Caco-2 (cell line): ENCODE results near the gene NRF1. TPM values are rescaled to one million over a fixed set of nuclear protein-coding genes. Genes with fewer than 3 reads are reported as not detected.

ENCODE experiments used
- BruUV-seq: library from RNA; stranded (reverse); fragments of 400-500 nt; replicated peaks from 2 replicates; lab custom pipeline; 2021; lab: Mats Ljungman, UMichigan
- CTCF ChIA-PET: fragments of 300-600 bp; sonication (Branson Sonifier 250); formaldehyde crosslinking; loops from one replicate; lab custom pipeline; 2022; ENCODE audit warnings: antibody characterized with exemption; lab: Charles Lee
- POLR2A ChIA-PET: fragments of 300-600 bp; sonication (Branson Sonifier 250); formaldehyde crosslinking; loops from one replicate; lab custom pipeline; 2022; ENCODE audit warnings: antibody characterized with exemption; lab: Charles Lee
- DNase-seq, 2 experiments: peaks; one replicate each; pipeline versions ENCODE4 v3.0.0 to v3.0.0-alpha.2; 2020 to 2022
- H3K27me3 ChIP-seq: replicated peaks from 2 replicates; pipeline ENCODE4 v1.6.0; 2011; ENCODE audit warnings: low read length; ENCODE audit not compliant: control insufficient read depth, insufficient read depth
- H3K36me3 ChIP-seq: 2 replicates; pipeline ENCODE4 v1.5.1; 2011; ENCODE audit warnings: low read length; ENCODE audit not compliant: control insufficient read depth, insufficient read depth
- H3K4me1 ChIP-seq: fragments of 250-450 bp; sonication (Bioruptor Pico); 2 replicates; pipeline ENCODE4 v1.5.1; 2020; ENCODE audit warnings: mild to moderate bottlenecking
- H3K4me3 ChIP-seq: 2 replicates; pipeline ENCODE4 v1.5.1; 2011; ENCODE audit warnings: low read depth, mild to moderate bottlenecking, control low read depth, low read length
- H3K9me3 ChIP-seq: fragments of 250-450 bp; sonication (Bioruptor Pico); 2 replicates; pipeline ENCODE4 v1.5.1; 2020; ENCODE audit warnings: mild to moderate bottlenecking, moderate library complexity
- H3K27ac Mint-ChIP-seq: one replicate; pipeline ENCODE4 v1.8.0; 2022; ENCODE audit warnings: mixed read lengths; ENCODE audit not compliant: unreplicated experiment
- H3K27me3 Mint-ChIP-seq: one replicate; pipeline ENCODE4 v1.8.0; 2022; ENCODE audit warnings: mixed read lengths; ENCODE audit not compliant: insufficient read depth, unreplicated experiment
- H3K36me3 Mint-ChIP-seq: one replicate; pipeline ENCODE4 v1.8.0; 2022; ENCODE audit warnings: mild to moderate bottlenecking, mixed read lengths; ENCODE audit not compliant: insufficient read depth, unreplicated experiment
- H3K4me1 Mint-ChIP-seq: one replicate; pipeline ENCODE4 v1.8.0; 2022; ENCODE audit warnings: low read depth, mixed read lengths; ENCODE audit not compliant: unreplicated experiment
- H3K4me3 Mint-ChIP-seq: one replicate; pipeline ENCODE4 v1.8.0; 2022; ENCODE audit warnings: mild to moderate bottlenecking, moderate library complexity, mixed read lengths; ENCODE audit not compliant: unreplicated experiment
- H3K9me3 Mint-ChIP-seq: one replicate; pipeline ENCODE4 v1.8.0; 2022; ENCODE audit warnings: mixed read lengths; ENCODE audit not compliant: unreplicated experiment
- intact Hi-C: fragments of 100-400 bp; cut with micrococcal nuclease; formaldehyde crosslinking; loops from one replicate; pipeline ENCODE4 v1.10.0; 2022; ENCODE audit not compliant: unreplicated experiment
- total RNA-seq: library from RNA; stranded (reverse); gene quantifications from 2 replicates; pipeline ENCODE4 v1.2.3, GENCODE V29; 2022
- TF ChIP-seq, protein P1 (sequence below), 2 experiments: fragments of 200-600 bp in 1 of 2; IDR thresholded peaks; 1 replicate in 1 of 2; 2 replicates in 1 of 2; pipeline versions ENCODE4 v1.5.1 to v1.8.0; 2011 to 2022; ENCODE audit warnings: antibody characterized with exemption in 1 of 2, control low read depth in 1 of 2, inconsistent platforms in 1 of 2, low read depth in 1 of 2, low read length in 1 of 2, mild to moderate bottlenecking in 1 of 2, moderate library complexity in 1 of 2; ENCODE audit not compliant: insufficient read depth in 1 of 2, severe bottlenecking in 1 of 2, unreplicated experiment in 1 of 2

The NRF1 gene
- total RNA-seq, 1 experiment from 2014 or later = 22.5 TPM

GRCh38 chr7:129796186-129796775, 184.8 kb downstream of the NRF1 start:
- Mint-ChIP-seq H3K4me3 (no peak overlapping the region), H3K4me1 (no peaks in the 10 kb centered on the region), H3K27me3 (no peaks in the 10 kb centered on the region), H3K9me3 (no peaks in the 10 kb centered on the region), H3K27ac (no peak overlapping the region), H3K36me3 (no peaks in the 10 kb centered on the region)
- POLR2A ChIA-PET = no interaction called here
- CTCF ChIA-PET = no interaction called here
- DNase-seq = no peak
- TF ChIP-seq, protein P1, sequence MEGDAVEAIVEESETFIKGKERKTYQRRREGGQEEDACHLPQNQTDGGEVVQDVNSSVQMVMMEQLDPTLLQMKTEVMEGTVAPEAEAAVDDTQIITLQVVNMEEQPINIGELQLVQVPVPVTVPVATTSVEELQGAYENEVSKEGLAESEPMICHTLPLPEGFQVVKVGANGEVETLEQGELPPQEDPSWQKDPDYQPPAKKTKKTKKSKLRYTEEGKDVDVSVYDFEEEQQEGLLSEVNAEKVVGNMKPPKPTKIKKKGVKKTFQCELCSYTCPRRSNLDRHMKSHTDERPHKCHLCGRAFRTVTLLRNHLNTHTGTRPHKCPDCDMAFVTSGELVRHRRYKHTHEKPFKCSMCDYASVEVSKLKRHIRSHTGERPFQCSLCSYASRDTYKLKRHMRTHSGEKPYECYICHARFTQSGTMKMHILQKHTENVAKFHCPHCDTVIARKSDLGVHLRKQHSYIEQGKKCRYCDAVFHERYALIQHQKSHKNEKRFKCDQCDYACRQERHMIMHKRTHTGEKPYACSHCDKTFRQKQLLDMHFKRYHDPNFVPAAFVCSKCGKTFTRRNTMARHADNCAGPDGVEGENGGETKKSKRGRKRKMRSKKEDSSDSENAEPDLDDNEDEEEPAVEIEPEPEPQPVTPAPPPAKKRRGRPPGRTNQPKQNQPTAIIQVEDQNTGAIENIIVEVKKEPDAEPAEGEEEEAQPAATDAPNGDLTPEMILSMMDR (IDR thresholded peaks at IDR 0.05; ENCODE audit: insufficient read depth in 1 of 2, low read depth in 1 of 2, low read length in 1 of 2, severe bottlenecking in 1 of 2, unreplicated experiment in 1 of 2) = no peak
- no peaks in the 10 kb centered on the region for H3K27me3 ChIP-seq
- H3K36me3 ChIP-seq = no peaks in the 10 kb centered on the region
- H3K4me3 ChIP-seq = no peak overlapping the region
- H3K9me3 ChIP-seq = no peaks in the 10 kb centered on the region
- no peaks in the 10 kb centered on the region for H3K4me1 ChIP-seq
- intact Hi-C loops = no loop called here
- no TSS peak for BruUV-seq

GRCh38 chr7:129797214-129797789, 185.8 kb downstream of the NRF1 start:
- no peaks in the 10 kb centered on the region for H3K9me3 ChIP-seq
- no peaks in the 10 kb centered on the region for H3K4me1 Mint-ChIP-seq
- no peaks in the 10 kb centered on the region for H3K9me3 Mint-ChIP-seq
- H3K4me3 Mint-ChIP-seq = no peak overlapping the region
- H3K36me3 ChIP-seq = no peaks in the 10 kb centered on the region
- no peaks in the 10 kb centered on the region for H3K27me3 ChIP-seq
- H3K4me3 ChIP-seq = no peak overlapping the region
- no peaks in the 10 kb centered on the region for H3K36me3 Mint-ChIP-seq
- POLR2A ChIA-PET = no interaction called here
- H3K27me3 Mint-ChIP-seq = no peaks in the 10 kb centered on the region
- no peaks in the 10 kb centered on the region for H3K4me1 ChIP-seq
- no peak for DNase-seq
- no peak overlapping the region for H3K27ac Mint-ChIP-seq
- intact Hi-C loops = no loop called here
- CTCF ChIA-PET = interaction anchor here (0.6 kb wide), 1 partner anchor 16 kb away, joined by 4 read pairs; no protein-coding TSS in a partner anchor
- BruUV-seq = no TSS peak
- TF ChIP-seq, protein P1 (IDR thresholded peaks at IDR 0.05; ENCODE audit: insufficient read depth in 1 of 2, low read depth in 1 of 2, low read length in 1 of 2, severe bottlenecking in 1 of 2, unreplicated experiment in 1 of 2) = no peak

GRCh38 chr7:129798616-129799349, 187.3 kb downstream of the NRF1 start:
- no peaks in the 10 kb centered on the region for H3K27me3 Mint-ChIP-seq

More at GRCh38 chr7:129798616-129799349, 187.3 kb downstream of the NRF1 start:
- ChIA-PET POLR2A (no interaction called here), CTCF (no interaction called here)
- H3K4me1 ChIP-seq = no peaks in the 10 kb centered on the region
- H3K27ac Mint-ChIP-seq = no peak overlapping the region
- H3K4me1 Mint-ChIP-seq = no peaks in the 10 kb centered on the region
- DNase-seq = no peak
- TF ChIP-seq, protein P1 (IDR thresholded peaks at IDR 0.05; ENCODE audit: insufficient read depth in 1 of 2, low read depth in 1 of 2, low read length in 1 of 2, severe bottlenecking in 1 of 2, unreplicated experiment in 1 of 2) = no peak
- H3K4me3 ChIP-seq = no peak overlapping the region
- intact Hi-C loops = no loop called here
- no peaks in the 10 kb centered on the region for H3K9me3 ChIP-seq
- H3K36me3 Mint-ChIP-seq = no peaks in the 10 kb centered on the region
- no peaks in the 10 kb centered on the region for H3K36me3 ChIP-seq
- H3K9me3 Mint-ChIP-seq = no peaks in the 10 kb centered on the region
- no peak overlapping the region for H3K4me3 Mint-ChIP-seq
- H3K27me3 ChIP-seq = no peaks in the 10 kb centered on the region
- no TSS peak for BruUV-seq
